NB4 (cell line): ENCODE data around the gene TXNDC2.

ENCODE experiments used
- CTCF ChIP-seq: IDR thresholded peaks from one replicate; pipeline ENCODE4 v1.5.1; 2012; ENCODE audit warnings: low read depth, low read length
- MAX ChIP-seq: IDR thresholded peaks from 2 replicates; pipeline ENCODE4 v1.6.1; 2011; ENCODE audit warnings: low read depth, low read length
- POLR2A ChIP-seq: IDR thresholded peaks from 2 replicates; pipeline ENCODE4 v1.6.1; 2011; ENCODE audit warnings: mild to moderate bottlenecking; ENCODE audit not compliant: insufficient read length; ENCODE audit errors: extremely low read depth

GRCh38 chr18:9874728-9875127 is 11.0 kb upstream of the TXNDC2 start:
- no peak for TF ChIP-seq CTCF
- no peak for TF ChIP-seq MAX
- TF ChIP-seq POLR2A = no peak
